Measurements from ENCODE around the gene GRIK4.
"Not testable (repeated sequence)": the region's sequence is repeated elsewhere in the genome, so short reads cannot be mapped to it uniquely, and the experiment has no call there.

- TF ChIP-seq CTCF (IDR thresholded peaks at IDR 0.05; ENCODE audit: poor library complexity, severe bottlenecking); SMC3 (conservative IDR thresholded peaks at IDR 0.05; ENCODE audit: poor library complexity); POLR2AphosphoS5 (IDR thresholded peaks at IDR 0.05); EZH2 (IDR thresholded peaks at IDR 0.05; ENCODE audit: borderline replicate concordance, insufficient read depth, low read length, poor library complexity, severe bottlenecking); TAF1 (IDR thresholded peaks at IDR 0.05; ENCODE audit: low read depth); RAD21 (conservative IDR thresholded peaks at IDR 0.05): not testable (repeated sequence)
Measured at GRCh38 chr11:121031648-121032047, 520.1 kb downstream of the GRIK4 start.

Data from neural cell (in vitro differentiated cells).